Measurements from ENCODE around the gene SYCE3.

Gene SYCE3

DNA sequence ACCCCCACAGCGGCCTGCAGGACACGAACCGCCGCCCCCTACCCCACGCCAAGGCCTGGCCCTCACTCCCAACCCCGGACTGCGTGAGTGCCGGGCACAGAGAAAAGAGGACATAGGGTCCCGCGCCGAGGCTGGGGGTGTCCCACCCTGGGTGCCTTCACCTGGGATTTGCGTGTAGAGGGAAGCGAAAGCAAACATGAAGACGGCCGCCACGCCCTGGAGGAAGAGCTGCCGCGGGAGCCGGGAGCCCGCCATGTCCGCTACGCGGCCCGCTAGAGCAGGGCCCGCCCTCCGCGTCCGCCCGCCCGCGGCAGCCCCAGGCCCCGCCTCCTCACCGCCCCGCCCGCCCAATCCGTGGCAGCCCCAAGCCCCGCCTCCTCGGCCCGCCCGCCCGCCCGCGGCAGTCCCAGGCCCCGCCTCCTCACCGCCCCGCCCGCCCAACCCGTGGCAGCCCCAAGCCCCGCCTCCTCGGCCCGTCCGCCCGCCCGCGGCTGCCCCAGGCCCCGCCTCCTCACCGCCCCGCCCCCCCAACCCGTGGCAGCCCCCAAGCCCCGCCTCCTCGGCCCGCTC lies 55.2 kb downstream of the SYCE3 start, which contains the start of gene LMF2 (continued):
- TF ChIP-seq, protein P1, sequence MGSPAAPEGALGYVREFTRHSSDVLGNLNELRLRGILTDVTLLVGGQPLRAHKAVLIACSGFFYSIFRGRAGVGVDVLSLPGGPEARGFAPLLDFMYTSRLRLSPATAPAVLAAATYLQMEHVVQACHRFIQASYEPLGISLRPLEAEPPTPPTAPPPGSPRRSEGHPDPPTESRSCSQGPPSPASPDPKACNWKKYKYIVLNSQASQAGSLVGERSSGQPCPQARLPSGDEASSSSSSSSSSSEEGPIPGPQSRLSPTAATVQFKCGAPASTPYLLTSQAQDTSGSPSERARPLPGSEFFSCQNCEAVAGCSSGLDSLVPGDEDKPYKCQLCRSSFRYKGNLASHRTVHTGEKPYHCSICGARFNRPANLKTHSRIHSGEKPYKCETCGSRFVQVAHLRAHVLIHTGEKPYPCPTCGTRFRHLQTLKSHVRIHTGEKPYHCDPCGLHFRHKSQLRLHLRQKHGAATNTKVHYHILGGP (tag by site-specific recombination; IDR thresholded peaks at IDR 0.05): no peak
- TF ChIP-seq ZNF239 (tag by site-specific recombination; IDR thresholded peaks at IDR 0.05) (no peak), KLF9 (tag by site-specific recombination; IDR thresholded peaks at IDR 0.05; ENCODE audit: low read depth) (peak; percentile 63; the same call in 1 of the 2 replicates), ZNF791 (tag by site-specific recombination; IDR thresholded peaks at IDR 0.05) (no peak), ZNF785 (tag by site-specific recombination; IDR thresholded peaks at IDR 0.05) (no peak), ZFP69B (tag by site-specific recombination; IDR thresholded peaks at IDR 0.05) (no peak), GLI2 (tag by site-specific recombination; IDR thresholded peaks at IDR 0.05; ENCODE audit: borderline replicate concordance, low read depth) (no peak), ZBTB21 (tag by site-specific recombination; IDR thresholded peaks at IDR 0.05) (no peak), ZNF169 (tag by site-specific recombination; IDR thresholded peaks at IDR 0.05) (no peak), ZNF561 (tag by site-specific recombination; IDR thresholded peaks at IDR 0.05; ENCODE audit: borderline replicate concordance) (peak; percentile 48; the same call in 1 of the 2 replicates), ZNF610 (tag by site-specific recombination; IDR thresholded peaks at IDR 0.05; ENCODE audit: borderline replicate concordance) (peak; percentile 56; the same call in 1 of the 2 replicates), ZNF292 (tag by site-specific recombination; IDR thresholded peaks at IDR 0.05; ENCODE audit: borderline replicate concordance, low read depth) (no peak), ZNF311 (tag by site-specific recombination; IDR thresholded peaks at IDR 0.05; ENCODE audit: borderline replicate concordance) (no peak), ZNF623 (tag by site-specific recombination; IDR thresholded peaks at IDR 0.05) (no peak), REPIN1 (tag by site-specific recombination; IDR thresholded peaks at IDR 0.05; ENCODE audit: low read depth) (no peak)
- TF ChIP-seq, protein P2, sequence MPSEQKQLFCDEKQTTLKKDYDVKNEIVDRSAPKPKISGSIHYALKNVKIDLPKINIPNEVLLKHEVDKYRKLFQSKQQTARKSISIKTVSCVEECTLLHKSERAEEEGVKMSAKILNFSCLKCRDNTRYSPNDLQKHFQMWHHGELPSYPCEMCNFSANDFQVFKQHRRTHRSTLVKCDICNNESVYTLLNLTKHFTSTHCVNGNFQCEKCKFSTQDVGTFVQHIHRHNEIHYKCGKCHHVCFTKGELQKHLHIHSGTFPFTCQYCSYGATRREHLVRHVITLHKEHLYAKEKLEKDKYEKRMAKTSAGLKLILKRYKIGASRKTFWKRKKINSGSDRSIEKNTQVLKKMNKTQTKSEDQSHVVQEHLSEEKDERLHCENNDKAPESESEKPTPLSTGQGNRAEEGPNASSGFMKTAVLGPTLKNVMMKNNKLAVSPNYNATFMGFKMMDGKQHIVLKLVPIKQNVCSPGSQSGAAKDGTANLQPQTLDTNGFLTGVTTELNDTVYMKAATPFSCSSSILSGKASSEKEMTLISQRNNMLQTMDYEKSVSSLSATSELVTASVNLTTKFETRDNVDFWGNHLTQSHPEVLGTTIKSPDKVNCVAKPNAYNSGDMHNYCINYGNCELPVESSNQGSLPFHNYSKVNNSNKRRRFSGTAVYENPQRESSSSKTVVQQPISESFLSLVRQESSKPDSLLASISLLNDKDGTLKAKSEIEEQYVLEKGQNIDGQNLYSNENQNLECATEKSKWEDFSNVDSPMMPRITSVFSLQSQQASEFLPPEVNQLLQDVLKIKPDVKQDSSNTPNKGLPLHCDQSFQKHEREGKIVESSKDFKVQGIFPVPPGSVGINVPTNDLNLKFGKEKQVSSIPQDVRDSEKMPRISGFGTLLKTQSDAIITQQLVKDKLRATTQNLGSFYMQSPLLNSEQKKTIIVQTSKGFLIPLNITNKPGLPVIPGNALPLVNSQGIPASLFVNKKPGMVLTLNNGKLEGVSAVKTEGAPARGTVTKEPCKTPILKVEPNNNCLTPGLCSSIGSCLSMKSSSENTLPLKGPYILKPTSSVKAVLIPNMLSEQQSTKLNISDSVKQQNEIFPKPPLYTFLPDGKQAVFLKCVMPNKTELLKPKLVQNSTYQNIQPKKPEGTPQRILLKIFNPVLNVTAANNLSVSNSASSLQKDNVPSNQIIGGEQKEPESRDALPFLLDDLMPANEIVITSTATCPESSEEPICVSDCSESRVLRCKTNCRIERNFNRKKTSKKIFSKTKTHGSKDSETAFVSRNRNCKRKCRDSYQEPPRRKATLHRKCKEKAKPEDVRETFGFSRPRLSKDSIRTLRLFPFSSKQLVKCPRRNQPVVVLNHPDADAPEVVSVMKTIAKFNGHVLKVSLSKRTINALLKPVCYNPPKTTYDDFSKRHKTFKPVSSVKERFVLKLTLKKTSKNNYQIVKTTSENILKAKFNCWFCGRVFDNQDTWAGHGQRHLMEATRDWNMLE (tag by site-specific recombination; conservative IDR thresholded peaks at IDR 0.05; ENCODE audit: low read depth): no peak
- TF ChIP-seq, protein P3, sequence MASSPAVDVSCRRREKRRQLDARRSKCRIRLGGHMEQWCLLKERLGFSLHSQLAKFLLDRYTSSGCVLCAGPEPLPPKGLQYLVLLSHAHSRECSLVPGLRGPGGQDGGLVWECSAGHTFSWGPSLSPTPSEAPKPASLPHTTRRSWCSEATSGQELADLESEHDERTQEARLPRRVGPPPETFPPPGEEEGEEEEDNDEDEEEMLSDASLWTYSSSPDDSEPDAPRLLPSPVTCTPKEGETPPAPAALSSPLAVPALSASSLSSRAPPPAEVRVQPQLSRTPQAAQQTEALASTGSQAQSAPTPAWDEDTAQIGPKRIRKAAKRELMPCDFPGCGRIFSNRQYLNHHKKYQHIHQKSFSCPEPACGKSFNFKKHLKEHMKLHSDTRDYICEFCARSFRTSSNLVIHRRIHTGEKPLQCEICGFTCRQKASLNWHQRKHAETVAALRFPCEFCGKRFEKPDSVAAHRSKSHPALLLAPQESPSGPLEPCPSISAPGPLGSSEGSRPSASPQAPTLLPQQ (tag by site-specific recombination; IDR thresholded peaks at IDR 0.05): no peak
- TF ChIP-seq, protein P4, sequence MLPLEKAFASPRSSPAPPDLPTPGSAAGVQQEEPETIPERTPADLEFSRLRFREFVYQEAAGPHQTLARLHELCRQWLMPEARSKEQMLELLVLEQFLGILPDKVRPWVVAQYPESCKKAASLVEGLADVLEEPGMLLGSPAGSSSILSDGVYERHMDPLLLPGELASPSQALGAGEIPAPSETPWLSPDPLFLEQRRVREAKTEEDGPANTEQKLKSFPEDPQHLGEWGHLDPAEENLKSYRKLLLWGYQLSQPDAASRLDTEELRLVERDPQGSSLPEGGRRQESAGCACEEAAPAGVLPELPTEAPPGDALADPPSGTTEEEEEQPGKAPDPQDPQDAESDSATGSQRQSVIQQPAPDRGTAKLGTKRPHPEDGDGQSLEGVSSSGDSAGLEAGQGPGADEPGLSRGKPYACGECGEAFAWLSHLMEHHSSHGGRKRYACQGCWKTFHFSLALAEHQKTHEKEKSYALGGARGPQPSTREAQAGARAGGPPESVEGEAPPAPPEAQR (tag by site-specific recombination; IDR thresholded peaks at IDR 0.05): no peak
